HG03196 (cell line): ENCODE results near the gene XG.

Source experiments
- ATAC-seq: cut with Tn5 transposase; IDR thresholded peaks from one replicate; pipeline ENCODE4 v1.9.1; 2021; ENCODE audit not compliant: unreplicated experiment

Gene XG

DNA sequence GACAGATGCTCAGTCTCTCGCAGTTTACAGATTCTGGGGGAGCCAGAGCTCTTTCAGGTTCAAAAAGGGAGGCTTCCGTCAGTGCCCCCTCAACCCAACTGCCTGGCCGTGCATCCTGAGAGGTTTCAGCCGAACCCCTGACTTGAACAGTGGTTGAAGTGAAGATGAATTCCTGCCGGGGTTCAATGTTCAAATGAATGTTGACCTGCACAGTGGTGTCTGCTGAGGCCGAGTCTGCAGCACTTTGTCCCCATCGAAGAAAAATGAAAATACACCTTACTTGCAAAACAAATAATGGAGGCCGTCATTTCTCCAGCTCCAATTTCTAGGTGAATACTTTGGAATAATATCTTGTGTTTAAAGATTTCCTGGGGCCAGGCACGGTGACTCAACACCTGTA, 110.6 kb downstream of the XG start:
- ATAC-seq, result no peak

DNA sequence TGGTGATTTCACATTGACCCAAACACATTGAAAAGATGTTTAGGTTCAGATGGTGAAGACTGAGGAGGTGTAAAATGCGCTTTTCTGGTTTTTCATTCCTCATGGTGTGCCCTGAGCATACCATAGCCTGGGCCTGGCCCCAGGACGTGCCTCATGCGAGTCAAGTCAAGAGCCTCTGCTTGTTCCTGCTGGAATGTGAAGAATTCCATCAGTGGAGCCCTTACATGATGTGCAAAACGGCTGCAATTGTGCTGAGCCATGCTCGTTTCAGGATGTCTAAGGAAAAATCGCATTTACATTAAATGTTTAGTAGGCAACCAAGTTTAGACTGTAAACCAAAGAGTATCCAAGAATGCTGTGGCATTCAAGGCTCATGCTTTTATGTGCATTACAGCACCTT, 111.8 kb downstream of the XG start:
- no peak for ATAC-seq
